Skeletal muscle cell (primary cell): ENCODE results near the gene STRN3.
A peak's percentile ranks its signal among the peaks of the same experiment; 100 is the strongest.
"Not testable (repeated sequence)": the region's sequence is repeated elsewhere in the genome, so short reads cannot be mapped to it uniquely, and the experiment has no call there.

Experiments used
- DNase-seq: peaks from one replicate; pipeline ENCODE4 v3.0.0-alpha.2; 2010; ENCODE audit warnings: low read depth
- H3K4me3 ChIP-seq: 2 replicates; pipeline ENCODE4 v1.5.1; 2011; ENCODE audit warnings: low read depth, mild to moderate bottlenecking, control low read depth, low read length, moderate library complexity

STRN3 gene

DNA sequence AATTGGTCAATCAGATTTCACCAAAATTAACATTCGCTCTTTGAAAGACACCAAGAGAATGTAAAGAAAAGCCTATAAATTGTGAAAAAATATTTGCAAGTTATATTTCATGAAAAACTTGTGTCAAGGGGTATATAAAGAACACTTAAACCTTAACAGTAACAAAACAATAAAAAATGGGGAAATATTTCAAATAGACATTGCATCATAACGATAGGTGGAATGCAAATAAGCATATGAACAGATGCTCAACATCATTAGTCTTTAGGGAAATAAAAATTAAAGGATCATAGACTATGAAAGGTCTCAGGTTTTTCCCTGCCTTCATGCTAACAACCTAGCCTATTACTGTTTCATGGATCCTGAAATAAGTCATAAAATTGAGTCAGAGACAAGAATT, 87.6 kb downstream of the STRN3 start:
- DNase-seq: no peak
- H3K4me3 ChIP-seq: no peak overlapping the region

DNA sequence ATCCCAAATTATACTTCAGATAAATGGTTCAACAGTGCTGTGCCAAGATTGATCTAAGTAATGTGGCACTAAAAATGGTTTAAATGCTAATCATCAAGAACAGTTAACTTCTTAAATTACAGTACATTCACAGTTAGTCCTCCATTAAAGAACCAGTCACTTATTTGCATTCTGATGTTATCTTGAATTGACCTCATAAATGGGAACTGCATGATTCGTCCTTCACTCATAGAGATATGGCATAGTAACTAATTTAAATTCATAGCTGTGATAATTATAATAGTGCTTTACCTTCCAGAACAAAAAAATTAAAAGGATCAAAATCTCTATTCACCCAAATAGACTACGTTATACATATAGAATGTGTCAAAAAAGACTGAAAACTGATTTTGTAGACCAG, 90.7 kb downstream of the STRN3 start:
- no peak for DNase-seq

DNA sequence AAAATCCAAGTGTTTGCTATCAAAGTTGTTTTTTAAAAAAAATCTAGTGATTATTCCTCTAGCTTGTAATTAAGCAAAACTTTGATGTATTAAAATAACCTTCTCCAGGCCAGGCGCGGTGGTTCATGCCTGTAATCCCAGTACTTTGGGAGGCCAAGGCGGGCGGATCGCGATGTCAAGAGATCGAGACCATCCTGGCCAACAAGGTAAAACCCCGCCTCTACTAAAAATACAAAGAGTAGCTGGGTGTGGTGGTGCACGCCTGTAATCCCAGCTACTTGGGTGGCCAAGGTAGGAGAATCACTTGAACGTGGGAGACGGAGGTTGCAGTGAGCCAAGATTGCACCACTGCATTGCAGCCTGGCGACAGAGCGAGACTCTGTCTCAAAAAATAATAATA, 92.2 kb downstream of the STRN3 start:
- not testable (repeated sequence) for H3K4me3 ChIP-seq, DNase-seq

More for the DNA sequence above, 90.7 kb downstream of the STRN3 start:
- H3K4me3 ChIP-seq: no peak overlapping the region

DNA sequence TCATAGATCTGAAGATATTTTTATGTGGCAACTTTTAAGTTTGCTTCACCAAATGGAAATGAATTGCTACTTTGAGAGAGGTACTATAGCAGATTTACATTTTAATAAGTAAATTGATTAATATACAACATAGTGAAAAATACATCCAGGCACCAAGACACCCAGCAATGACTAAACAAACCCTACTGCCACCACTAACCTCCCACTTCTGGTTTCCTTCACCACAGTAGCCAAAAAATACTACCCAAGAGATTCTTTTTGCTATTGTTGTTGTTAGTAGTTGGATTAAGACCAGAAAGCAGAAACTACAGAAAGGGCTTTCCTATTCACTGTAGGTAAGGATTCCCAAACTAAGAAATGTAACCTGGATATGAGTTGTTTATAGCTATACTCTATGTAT, 97.7 kb downstream of the STRN3 start:
- no peak overlapping the region for H3K4me3 ChIP-seq
- DNase-seq: no peak

DNA sequence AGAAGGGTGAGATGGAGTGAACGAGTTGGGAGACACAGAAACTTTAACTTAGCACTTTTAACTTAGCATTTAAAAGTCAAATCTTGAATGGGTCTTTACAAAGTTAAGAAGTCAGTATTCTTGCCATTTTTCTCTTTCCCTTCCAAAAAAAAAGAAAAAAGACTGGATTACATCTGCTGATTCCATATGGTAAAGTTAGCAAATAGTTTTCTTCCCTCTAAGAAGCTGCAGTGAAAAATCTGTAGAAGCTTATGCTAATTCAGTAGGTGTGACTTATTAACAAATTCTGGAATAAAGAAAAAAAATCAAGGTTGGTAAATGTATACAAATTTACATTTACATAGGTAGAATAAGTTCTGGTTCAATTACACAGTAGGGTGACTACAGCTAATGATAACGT, 100.9 kb downstream of the STRN3 start:
- H3K4me3 ChIP-seq: no peak overlapping the region
- DNase-seq: no peak

DNA sequence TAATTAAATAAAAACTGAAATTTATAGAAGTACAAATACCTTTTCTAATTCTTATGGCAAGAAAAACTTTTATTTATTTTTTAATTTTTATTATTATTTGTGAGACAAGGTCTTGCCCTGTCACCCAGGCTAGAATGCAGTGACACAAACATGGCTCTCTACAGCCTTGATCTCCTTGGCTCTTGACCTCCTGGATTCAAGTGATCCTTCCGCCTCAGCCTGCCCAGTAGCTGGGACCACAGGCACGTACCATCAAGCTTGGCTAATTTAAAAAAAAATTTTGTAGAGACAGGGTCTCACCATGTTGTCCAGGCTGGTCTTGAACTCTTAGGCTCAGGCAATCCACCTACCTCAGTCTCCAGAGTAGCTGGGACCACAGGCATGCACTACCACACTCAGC, 104.4 kb downstream of the STRN3 start:
- DNase-seq: no peak
- H3K4me3 ChIP-seq: no peak overlapping the region

DNA sequence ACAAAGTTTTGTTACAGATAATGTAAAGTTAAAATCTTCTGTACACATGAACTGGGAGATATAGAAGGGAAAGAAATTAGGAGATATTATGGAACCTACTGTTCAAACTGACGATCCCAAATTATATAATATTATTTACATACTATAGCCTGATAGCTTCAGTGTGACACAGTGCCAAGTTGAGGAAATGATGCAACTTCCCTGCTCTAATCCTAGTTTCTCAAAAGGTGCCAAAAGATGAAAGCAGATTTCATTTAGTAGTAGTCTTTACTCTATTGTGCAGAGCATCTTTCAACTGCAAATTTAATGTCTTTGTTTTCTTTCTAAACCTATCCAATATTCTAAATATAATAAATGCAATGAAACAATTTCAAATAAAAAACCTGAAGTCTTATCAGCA, 104.9 kb downstream of the STRN3 start:
- DNase-seq: peak; percentile 3
- no peak overlapping the region for H3K4me3 ChIP-seq

DNA sequence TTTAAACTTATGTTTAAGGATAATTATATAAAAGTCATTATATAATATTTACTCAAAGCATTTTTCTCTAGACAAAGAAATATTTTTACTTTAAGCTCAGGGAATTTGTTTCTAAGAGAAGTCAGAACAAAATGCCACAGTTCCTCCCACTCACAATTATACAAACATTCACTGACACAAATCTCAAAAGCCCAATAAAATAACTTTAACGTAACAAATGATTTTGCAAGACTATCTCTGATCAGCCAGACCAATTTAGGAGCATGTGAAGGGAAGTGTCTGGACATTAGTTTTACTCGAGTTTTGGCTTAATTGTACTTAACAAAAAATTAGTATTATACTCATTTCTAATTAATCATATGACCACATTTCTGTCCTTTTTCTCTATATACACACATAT, 110.6 kb downstream of the STRN3 start:
- DNase-seq: no peak
- H3K4me3 ChIP-seq: no peak overlapping the region

DNA sequence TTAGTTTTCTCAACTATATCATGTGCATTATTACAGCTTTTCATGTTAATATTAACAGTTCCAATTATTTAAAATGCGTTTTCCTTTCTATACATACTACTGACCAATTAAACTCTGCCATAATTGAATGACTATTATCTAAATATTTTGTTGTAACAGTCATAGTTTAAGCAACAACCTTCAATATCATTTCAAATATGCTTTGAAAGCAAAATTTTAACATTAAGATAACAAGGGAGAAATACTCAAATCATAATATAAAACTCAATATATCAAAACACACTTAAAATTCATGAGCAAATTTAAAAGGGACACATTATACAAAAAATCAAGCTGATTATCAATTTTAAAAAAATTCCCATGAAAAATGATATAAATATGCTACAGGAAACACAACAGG, 111.4 kb downstream of the STRN3 start:
- DNase-seq: no peak
- H3K4me3 ChIP-seq: no peak overlapping the region

DNA sequence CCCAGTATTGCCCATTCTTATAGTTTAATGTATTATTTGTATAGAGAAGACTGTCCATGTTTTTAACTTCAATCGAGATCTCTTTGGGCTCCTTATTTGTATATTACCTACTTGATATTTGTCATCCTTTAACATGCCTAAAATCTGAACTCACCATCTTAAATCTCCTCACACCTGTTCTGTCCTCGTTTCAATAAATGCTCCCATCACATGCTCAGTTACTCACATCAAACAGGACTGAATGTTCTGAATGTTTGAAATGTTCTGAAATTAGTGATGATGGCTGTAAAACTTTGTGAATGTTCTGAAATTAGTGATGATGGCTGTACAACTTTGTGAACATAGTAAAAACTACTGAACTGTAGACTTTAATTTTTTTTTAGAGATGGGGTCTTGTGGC, 117.4 kb downstream of the STRN3 start:
- no peak overlapping the region for H3K4me3 ChIP-seq

DNA sequence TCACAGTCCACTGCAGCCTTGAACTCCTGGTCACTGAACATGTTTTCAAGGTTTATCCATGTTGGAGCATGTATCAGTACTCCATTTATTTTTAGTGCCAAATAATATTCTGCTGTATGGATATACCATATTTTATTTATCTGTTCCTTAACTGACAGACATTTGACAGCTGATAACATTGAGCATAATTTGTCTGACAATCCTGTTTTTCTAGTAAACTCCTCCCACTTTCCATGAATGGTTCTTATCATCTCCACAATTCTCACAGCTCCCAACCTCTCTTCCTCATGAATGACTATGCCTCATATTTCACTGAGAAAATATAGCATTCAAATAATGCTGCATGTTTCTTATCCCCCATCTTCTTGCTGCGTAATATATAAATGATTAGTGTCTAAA, 118.5 kb downstream of the STRN3 start:
- DNase-seq: no peak

More for the DNA sequence above, 117.4 kb downstream of the STRN3 start:
- DNase-seq: no peak

DNA sequence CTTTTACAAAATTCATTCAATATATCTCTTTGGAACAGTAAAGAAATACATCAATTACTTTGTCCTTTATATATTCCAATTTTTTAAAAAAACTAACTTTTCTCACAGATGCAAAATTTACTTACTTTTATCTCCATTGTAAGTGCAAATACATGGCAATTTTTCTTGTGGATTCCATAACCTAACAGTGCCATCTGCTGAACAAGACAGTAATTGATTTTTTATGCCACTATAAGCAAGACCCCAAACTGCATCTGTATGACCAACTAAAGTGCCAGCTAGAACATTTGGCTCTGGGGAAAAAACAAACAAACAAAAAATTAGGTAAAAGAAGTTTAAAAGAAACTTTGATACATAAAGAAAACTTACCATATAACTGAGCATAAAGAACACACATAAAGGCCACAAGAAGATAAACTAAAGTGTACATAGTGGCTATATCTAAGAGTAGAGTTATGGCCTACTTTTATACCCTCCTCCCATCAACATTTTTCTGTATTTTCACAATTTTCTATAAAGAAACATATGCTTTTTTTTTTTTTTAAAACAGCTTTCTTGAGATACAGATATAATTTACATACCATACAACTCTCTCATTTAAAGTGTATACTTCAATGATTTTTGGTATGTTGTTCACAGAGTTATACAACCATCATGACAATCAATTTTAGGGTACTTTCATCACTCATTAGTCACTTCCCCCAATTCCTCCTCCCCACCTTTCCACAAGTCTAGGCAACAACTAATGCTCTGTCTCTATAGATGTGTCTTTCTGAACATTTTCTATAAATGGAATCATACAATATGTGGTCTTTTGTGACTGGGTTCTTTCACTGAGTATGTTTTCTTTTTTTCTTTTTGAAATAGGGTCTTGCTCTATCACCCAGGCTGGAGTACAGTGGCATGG, 119.2 kb downstream of the STRN3 start:
- H3K4me3 ChIP-seq: no peak overlapping the region
- DNase-seq: no peak

More for the DNA sequence above, 118.5 kb downstream of the STRN3 start:
- H3K4me3 ChIP-seq: no peak overlapping the region

DNA sequence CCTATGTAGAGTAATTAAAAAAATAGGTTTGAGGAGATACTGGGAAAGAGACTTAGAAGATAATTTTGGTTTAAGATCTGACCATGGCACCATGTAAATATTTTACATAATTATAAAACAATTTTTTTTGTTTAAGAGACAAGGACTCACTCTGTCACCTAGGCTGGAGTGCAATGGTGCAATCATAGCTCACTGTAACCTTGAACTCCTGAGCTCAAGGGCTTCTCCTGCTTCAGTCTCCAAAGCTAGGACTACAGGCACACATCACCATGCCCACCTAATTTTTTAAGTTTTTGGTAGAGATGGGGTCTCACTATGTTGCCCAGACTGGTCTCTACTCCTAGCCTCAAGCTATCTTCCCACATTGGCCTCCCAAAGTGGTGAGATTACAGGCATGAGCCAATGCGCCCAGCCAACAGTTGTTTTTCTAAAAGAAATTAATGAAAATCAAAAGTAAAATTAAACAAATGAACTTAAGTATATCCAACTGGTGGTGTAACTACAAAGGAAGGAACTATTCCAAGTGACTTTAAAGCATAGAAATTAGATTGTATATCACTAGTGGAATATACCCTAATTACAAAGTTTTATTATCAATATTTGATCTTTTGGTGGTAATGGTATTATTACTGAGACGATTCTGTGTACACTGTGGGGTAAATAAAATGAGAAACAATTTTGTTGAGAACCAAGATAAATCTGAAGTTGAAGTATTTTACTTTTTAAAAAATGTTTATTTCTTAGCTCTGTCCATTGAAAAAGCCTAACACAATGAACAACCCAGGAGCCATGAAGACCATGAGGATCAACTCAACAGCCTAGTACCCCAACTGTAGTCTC, 122.7 kb downstream of the STRN3 start:
- no peak overlapping the region for H3K4me3 ChIP-seq
- no peak for DNase-seq

DNA sequence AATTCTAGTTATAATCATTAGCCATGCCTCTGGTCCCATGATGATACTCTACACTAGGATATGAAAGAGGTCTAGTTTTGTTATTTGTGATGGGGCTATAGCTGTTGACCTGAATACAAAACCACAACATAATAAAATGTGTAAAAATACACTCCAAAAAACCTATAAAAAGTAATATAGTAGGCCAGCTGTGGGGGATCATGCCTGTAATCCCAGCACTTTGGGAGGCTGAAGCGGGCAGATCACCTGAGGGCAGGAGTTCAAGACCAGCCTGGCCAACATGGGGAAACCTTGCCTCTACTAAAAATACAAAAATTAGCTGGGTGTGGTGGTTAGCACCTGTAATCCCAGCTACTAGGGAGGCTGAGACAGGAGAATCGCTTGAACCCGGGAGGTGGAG, 129.1 kb downstream of the STRN3 start:
- DNase-seq, H3K4me3 ChIP-seq: not testable (repeated sequence)

DNA sequence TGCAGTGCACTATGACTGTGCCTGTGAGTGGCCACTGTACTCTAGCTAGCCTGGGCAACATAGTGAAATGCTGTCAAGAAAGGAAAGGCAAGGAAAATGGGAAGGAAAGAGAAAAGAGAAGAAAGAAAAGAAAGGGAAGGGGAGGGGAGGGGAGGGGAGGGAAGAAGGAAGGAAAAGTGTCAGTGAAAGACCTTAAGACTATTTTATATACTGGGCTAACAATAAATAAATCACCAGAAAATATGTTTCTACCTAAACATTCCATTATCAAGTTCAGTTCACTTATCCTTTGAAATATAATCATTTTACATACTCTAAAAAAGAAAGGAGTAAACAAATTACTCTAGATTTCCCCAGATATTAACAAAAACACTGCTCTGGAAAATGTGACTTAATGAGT, 129.7 kb downstream of the STRN3 start:
- no peak overlapping the region for H3K4me3 ChIP-seq
- no peak for DNase-seq

DNA sequence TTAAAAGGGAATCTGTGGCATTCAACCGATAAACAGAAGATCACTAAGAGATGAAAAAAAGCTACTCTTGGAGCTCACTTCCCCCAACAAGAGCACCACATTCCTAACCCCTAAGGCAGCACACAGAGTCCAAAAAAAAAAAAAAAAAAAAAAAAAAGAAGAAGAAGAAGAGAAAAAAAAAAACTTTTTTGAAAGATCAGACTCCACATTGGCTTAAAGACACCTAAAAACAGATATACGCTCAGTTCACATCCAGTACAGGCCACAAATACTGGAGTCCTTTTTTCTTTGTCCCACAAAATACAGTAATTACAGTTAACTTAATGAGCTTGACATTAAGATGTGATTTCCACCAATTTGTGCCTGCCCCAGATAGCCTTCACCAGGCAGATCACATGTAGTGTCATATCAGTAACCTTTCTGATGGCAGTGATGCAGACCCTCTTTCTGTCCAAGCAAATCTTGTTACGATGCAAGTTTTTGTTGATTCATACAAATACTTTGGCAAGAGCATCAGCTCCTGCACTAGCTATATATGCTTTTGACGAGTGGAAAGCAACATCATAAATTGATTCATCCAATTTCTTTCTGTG, 131.2 kb downstream of the STRN3 start:
- no peak for DNase-seq
- no peak overlapping the region for H3K4me3 ChIP-seq

DNA sequence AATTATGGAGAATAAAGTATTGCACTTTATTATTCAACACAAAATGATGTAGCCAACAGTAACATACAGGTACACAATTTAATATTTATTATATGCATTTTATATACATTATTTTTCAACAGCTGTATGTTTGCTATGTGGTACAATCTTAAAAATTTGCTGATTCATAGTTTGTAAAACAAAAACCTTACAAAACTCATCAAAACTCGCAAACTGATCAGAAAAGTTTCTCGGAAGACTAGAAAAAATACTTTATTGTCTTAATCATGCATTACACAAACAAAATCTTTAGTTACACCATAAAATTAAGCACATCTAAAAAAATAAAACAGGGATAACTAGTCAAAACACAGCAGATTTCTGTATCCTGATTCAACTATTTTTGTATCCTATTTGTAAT, 132.4 kb downstream of the STRN3 start:
- no peak for DNase-seq
- H3K4me3 ChIP-seq: no peak overlapping the region

DNA sequence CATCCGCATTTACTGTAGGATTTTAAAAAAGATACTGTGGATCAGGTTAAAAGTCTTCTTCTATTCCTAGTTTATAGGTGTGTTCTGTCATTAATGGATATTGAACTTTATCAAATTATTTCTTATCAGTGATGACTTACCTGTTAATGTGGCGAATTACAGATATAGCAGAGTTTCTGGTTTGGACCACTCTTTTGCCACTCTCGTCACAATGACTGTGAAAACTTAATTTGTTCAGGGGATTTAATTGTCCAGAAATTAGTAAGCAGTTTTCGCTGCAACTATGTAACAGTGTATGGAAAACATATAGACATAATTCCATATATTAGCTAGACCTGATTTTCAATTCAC, 137.0 kb downstream of the STRN3 start:
- no peak for DNase-seq
- H3K4me3 ChIP-seq: no peak overlapping the region

DNA sequence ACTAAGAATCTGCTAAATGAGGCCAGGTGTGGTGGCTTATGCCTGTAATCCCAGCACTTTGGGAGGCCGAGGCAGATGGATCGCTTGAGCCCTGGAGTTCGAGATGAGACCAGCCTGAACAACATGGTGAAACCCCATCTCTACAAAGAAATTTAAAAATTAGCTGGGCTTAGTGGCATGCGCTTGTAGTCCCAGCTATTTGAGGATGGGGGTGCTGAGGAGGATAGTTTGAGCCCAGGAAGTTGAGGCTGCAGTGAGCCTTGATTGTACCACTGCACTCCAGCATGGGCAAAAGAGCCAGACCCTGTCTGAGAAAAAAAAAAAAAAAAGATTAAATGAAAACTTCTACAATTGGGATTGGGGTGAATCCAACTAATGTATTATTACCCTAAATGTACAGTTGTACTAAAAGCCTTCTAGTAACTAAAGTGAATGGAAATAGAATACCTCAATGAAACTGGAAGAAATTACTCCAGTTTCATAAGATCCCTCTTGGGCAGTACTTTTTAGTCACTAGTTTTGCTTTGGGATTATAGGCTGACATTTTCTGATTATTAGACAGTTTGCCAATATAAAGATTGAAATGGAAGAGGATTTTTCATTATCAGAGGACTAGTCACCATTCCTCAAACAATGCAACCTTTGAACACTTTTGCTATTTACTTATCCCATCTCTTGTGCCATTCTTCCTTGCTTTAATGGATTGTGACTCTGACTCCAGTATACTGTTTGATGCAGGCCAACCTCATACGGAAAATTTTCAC, 137.5 kb downstream of the STRN3 start:
- DNase-seq: no peak
- H3K4me3 ChIP-seq: no peak overlapping the region
